COLO668 (cell line): Measurements from ENCODE around the gene HIPK2.
A peak's percentile ranks its signal among the peaks of the same experiment; 100 is the strongest.

Experiments
- DNase-seq: peaks from one replicate; lab custom pipeline; 2025; ENCODE audit not compliant: unreplicated experiment; lab: John Stamatoyannopoulos, UW

The HIPK2 gene

DNA sequence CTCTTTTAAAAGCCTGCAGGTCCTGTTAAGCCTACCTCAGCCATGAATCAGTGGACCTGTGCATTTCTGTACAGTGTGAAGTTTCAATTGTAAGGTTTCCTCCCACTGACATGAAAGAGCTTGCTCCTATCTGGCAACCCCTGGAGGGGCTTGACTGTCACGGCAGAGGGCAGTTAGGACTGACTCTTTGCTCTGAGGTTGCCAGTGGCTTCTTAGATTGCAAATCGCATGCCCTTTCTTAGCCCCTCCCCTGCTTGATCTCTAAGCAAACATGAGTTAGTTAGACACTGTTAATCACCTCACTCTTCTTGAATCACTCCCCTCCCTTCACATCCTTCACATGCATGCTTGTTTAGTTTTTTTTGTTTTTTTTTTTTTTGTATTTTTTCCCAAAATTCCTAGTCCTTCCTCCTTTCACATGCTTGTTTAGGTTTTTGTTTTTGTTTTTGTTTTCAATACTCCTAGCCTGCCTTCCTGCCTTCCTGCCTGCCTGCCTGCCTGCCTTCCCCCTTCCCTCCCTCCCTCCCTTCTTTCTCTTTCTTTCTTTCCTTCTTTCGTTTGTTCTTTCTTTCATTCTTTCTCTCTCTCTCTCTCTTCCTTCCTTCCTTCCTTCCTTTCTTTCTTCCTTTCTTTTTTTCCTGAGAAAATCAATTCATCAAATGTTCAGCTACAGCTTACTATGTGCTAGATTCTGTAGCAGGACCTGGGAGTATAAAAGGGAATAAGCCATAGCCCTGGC is 6.0 kb upstream of the HIPK2 start:
- DNase-seq, result no peak

DNA sequence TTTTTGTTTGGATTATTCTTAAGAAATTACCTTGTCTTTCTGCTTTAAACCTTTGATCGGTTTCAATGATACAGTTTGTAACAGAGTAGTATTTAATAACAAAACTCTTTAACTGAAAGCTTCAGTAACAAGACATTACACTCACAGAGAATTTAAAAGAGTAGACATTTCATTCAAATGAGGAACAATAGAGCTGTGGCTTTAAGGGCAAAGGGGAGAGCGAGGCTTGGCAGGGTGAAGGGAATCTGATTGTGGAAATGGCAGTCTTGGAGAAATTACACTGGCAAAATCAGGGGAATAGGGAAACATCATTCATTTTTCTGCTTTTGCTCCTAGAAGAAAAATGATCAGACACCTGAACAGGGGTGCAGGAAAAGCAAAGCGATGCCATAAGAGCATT is 5.1 kb upstream of the HIPK2 start:
- DNase-seq, result no peak

DNA sequence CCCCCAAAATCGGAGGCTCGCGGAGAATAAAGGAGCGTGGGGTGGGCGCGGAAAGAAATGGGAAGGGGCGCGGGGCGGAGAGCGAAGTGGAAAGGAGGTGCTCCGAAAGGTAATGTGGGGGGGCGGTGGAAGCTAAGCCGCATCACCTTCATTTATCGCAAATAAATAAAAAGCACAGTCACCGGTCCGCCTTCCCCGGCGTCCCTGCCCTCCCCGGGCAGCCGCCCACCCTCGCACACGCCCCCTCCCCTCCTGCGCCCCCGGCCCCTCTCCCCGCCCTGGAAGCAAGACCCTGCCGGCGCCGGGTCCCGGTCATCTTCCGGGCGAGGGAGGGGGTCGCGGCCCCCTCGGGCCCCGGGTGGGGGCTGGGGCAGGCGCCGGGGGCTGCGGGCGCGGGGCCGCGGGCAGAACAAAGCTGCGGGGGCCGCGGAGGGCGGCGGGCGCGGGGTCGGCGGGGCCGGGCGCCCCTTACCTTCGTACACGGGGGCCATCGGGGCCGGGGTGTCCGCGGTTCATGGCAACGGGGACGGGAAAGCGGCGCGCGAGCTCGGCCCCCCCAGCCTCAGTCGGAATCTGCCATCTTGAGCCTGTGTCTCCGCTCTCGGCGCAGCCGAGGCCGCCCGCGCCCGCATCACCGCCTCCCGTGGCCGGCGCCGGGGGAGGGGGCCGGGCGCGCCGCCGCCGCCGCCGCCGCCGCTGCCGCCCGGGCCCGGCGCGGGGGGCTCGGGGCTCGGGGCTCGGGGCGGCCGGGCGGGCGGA is 486 bp downstream of the HIPK2 start:
- DNase-seq, result peak; percentile 58

DNA sequence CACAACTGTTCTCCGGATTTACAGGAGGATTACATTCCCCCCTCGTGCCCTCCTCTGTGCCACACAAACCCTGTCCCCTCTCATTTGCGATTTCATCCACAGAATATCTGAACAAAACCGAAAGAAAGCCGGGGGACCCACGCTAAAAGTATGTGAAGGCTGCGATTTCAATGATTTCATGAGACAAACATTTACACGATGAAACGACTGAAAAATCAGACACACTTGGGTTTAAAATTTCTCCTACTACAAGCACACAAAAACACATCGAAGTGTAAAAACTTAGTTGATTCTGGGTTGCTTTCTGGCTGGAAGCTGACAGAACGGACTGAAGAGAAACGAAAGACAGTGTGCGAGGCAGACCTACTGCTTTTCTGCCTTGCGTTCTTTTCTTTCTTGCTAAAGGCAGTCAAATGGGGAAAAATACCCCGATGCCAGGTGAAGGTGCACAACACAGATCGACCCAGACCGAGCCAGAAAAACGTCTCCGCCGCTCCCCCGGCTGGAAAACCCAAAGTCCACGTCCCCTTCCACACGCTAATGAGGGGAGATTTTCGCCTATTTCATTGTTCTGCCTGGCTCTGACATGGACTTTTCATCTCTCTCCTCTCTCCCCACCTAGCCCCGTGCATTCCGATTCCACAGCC is 1.2 kb downstream of the HIPK2 start:
- peak; percentile 28 for DNase-seq

DNA sequence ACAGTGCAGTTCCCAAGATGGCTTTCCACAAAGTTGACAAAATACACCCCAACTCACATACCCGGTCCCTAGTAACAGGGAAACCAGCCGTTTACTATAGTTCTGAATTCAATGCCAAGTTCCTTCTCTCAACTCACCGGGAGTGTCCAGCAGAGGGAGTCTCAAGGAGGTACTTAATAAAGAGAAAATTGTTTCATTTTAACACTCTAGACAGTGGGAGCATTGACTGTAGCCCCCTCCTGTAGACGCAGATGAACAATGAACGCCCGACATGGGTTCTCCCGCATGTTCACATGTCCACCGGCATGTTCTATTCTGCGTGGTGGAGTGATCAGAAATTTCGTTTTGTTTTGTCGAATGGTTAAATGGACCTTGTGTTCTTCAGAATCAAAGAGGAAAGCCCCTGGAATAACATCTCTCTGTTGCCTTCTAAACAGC is 1.9 kb downstream of the HIPK2 start:
- DNase-seq, result peak; percentile 68

DNA sequence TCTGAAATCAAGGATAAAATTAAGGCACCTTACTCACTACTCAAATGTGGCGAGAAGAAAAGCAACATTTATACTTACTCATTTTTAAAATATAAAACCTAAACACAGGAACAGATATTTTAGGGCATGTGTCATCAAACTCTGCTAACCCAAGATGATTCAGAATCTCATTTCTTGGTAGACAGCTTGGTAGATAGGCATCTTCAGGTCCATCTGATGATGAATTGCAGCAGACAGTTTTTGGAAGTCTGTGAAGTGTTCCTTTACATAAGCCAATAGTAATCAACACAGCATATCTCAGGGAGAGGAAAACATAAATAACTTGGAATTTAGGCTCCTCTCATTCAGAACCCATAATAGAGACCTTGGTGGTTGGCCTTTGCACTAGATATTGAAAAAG is 3.4 kb downstream of the HIPK2 start:
- no peak for DNase-seq

DNA sequence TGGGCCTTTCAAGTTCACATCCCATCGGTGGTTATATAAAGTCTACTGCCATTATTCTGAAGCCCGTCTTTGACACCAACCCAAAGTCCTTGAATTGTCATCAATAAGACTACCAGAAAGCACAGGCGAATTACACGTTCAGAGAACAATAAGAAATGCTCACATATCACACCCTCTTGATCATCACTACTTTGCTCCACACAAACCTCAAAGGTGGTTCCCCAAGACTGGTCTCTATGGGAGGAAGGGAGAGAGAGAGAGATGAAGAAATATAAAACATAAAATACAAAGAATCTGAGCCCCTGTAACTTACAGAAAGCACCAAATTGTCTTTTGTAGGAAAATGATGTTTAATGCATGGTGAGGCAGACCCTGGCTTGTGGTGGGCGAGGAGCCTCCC is 4.4 kb downstream of the HIPK2 start:
- DNase-seq, result no peak

DNA sequence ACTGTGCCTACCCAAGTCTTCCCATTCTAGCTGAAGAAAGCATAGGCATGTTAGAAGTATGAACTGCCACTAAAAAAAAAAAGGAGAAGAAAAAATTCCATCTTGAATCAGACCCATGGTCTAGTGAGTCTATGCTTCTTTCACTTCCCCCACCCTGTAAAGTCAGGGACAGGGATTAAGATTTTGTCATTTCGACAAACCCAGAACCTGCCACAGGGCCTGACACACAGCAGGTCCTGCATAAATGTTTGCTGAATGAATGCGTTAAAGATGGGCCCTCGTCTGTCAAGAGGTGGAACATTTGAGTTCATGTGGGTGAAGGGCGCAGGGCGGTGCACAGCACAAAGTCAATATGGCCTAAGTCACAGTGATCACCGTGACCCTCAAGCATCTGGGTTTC is 4.9 kb downstream of the HIPK2 start:
- no peak for DNase-seq

DNA sequence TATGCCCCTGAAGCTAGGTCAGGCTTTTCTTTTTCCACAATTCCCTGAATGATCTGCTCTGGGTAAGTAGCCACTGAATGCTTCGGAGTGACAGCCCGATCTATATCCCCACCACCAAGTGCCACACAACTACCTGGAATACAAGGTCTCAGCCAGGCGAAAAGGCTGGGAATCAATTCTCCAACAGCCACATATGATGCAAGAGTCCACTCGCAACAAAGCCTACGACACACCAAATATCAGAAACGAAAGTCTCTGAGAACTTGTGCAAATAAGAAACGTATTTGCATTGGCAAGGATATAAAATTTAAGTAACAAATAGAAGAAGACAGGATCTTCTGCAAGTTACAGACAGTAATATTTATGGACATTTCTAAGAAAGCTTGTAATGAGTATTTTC is 5.7 kb downstream of the HIPK2 start:
- no peak for DNase-seq

DNA sequence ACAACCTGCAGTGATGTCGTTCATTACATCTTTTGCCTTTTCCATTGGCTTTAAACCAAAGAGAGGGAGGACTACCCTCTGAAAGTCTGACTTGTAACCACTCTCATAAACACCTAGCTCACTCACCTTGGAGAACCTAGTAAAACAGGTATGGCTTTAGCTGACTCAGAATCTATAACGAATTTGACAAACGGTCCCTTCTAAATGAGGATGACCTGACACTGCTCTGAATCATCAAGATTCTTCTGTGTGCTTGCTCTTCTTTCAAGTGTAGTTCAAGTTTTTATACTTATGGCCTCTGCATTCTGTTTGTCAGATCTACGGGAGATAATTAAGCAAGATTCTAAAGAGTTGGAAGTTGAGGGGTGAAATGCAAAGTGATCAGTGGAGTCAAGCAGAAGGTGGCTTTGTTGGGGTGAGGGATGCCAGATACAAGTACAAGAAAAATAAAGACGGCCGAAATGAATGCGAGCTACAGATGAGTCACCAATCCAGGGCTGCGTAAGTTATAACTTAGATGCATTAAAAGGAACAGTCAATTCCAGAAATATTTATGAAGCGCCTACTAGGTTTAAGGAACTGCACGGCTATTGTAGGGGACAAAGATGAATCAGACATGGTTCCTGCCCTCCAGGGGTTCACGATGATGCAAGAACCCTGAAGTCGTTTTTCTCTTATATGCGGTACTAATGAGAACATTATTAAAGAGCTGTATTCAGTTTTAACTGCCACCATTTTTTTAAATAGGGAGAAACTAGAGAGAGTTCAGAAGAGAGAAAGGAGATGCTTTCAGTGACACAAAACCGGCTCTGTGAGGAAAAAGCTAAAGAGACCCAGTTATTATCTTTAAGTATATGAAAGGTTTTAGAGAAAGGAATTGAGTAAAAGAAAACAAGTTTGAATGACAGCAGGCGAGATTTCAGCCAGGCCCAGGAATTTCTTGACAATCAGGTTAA is 6.5 kb downstream of the HIPK2 start:
- no peak for DNase-seq

DNA sequence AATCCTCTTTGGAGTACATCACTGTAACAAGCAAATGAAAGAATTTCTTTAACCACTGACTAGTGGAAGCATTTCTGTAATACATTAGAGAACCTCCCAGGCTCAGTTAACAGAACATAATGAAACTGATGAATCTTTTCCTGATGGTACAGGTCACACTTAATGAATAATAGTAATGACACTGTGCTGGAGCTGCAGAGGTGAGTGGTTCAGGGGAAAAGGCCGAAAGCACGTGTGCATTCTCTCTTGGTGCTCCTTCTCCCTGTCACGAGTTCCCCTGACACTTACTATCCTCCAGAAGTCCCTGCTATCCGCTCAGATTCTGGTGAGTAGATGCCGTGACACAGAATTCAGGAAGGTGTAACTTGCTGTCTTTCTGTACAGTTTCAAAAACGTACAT is 8.0 kb downstream of the HIPK2 start:
- DNase-seq, result no peak

DNA sequence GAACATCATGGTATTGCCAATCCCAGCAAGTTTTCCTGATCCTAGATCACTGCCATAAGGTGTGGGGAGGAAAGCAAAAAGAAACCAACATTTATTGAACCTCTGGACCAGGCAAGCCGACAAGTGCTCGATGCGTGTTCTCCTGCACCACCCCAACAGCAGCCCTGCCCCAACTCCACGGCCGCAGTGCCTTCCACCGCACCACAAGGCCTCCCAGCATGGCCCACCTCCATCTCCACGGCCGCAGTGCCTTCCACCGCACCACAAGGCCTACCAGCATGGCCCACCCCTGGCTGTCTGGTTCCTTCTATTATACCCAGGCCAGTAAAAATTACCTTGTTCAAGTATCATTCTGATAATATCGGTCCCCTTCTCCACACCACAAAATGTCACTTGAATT is 8.7 kb downstream of the HIPK2 start:
- DNase-seq, result no peak

DNA sequence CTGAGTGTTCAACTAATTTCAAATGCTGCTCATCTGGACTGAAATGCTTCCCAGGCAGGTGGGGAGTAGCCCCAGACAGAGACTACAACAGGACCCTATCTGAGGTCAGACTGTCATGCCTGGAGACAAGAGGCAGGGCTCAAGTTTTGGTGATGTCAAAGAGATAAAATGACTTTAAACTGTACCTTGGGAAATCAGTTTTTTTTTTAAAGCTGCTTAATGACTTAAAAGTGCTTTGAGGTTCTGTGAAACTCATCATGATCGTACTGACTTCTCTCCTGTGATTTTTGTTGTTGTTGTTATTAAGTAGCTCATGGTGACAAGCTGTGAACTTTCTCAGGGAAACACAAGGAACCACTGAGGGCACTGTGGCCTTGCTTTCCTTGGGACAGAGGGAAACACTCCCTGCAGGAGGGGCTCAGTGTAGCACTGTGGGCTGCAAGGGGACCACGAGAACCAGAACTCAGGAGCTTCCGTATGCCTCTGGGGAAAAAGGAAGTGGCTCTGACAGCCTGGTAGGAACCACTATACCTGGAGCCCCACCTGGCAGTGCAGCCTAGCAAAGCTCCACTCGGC is 9.5 kb downstream of the HIPK2 start:
- no peak for DNase-seq

DNA sequence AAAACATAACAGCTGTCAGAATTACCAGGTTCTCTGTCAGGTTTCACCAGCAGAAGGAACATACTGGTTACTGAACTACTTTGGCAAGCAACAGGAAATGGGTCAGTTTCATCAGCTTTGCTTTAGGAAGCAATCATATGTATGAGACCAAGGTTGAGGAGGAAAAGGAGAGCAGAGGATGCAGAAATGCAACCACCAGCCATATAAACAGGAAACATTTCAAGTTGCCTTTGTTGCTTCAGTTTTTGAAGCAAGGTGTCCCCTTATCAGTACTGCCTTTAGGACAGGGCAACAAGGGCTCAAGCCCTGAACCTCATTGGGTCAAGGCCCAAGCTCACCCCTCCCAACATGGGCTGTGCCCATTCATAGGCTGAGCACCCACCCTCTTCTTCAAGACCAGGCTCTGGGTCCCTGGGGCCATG is 10.2 kb downstream of the HIPK2 start:
- no peak for DNase-seq

DNA sequence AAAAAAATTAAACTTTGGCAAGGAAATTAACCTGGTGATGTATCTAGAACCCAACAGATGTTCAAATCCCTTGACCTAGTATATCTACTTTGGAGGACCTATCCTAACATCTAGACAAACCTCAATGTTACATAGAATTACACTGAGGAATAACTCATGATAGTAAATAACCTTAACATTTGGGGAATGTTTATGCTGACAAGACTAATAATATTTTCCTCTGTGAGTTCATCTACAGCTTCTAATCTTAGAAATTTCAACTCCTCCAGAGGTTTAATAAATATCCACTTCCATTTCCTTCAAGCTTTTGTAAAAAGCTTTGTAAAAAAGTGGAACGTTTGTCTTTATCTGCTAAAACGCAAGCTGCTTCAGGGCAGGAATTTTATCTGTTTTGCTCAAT is 12.7 kb downstream of the HIPK2 start:
- DNase-seq, result no peak

DNA sequence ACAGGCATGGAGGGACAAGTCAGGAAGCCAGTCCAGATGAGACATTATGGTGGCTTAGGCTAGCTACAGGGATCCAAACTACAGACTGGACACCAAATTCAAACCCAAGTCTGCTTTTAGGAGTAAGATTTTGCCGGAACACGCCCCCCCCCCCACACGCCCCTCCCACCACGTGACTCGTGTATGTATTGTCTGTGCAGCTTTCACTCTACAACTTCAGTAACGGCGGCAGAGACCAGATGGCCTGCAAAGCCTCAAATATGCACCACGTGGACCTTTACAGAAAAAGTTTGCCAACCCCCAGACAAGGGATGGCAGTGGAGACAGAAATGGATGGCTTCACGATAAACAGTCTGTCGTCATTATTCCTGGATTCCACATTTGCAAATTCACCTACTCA is 14.5 kb downstream of the HIPK2 start:
- no peak for DNase-seq

DNA sequence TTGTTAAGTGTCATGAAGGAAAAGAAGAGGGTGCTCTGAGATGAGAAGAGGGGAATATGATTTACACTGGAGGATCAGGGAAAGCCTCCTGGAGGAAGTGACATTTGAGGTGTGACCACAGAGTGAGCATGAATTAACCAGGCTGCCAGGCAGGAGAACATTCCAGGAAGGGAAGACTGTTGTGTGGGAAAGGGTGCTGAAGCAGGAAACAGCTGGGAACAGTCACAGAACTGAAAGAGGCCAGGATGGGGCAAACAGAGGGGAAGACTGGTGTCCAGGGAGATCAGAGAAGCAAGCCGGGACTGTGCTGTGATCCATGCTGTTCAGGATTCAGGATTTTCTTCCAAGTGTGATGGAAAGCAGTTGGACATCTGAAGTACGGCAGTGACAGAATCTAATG is 14.9 kb downstream of the HIPK2 start:
- no peak for DNase-seq

DNA sequence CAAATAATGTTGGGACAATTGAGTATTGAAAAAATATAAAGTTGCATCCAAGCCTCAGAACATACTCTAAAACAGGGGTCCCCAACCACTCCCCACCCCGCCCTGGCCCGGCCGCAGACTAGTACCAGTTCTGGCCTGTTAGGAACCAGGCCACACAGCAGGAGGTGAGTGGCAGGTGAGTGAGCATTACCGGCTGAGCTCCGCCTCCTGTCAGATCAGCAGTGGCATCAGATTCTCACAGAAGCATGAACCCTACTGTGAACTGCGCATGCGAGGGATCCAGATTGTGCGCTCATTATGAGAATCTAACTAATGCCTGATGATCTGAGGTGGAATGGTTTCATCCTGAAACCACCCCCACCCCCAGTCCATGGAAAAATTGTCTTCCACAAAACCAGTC is 19.4 kb downstream of the HIPK2 start:
- DNase-seq, result no peak

DNA sequence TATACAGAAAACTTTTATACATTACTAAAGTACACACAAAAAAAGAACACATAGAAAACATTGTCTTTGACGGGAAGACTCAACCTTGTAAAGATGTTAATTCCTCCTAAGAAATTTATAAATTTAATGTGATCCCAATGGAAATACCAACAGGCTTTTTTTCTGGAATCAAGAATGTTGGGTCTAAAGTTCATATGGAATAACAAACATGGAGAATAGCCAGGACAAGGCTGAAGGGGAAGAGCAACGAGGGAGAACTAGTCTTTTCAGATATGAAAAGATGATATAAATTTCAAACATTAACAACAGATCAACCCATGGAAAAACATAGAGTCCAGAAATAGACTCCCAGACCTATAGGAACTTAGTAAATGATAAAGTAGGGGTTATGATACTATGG is 19.8 kb downstream of the HIPK2 start:
- no peak for DNase-seq

DNA sequence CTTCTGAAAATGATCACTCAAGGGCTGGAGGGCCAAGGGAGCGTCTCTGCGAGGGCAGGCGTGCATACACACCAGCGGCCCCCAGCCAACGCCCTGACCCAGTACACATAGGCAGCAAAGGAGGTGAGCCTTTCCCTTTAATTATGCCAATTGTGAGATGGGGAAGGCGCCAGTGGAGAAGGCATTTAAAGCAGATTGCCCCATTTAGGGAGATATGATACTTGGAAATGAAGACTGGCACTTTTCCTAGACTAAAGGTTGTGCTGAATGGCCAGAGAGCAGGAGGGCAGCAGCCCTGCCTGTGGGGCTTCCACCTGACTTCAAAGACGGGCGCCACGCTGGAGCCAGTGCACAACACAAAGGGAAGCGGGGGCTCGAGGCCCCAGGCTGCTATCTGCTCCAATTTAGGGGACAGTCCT is 24.1 kb downstream of the HIPK2 start:
- DNase-seq, result no peak
